GM21723 (cell line): ENCODE results near the gene C2CD2.

Source experiments
- ATAC-seq: cut with Tn5 transposase; IDR thresholded peaks from one replicate; pipeline ENCODE4 v1.9.1; 2021; ENCODE audit warnings: mild to moderate bottlenecking, moderate library complexity; ENCODE audit not compliant: unreplicated experiment

Gene C2CD2

DNA sequence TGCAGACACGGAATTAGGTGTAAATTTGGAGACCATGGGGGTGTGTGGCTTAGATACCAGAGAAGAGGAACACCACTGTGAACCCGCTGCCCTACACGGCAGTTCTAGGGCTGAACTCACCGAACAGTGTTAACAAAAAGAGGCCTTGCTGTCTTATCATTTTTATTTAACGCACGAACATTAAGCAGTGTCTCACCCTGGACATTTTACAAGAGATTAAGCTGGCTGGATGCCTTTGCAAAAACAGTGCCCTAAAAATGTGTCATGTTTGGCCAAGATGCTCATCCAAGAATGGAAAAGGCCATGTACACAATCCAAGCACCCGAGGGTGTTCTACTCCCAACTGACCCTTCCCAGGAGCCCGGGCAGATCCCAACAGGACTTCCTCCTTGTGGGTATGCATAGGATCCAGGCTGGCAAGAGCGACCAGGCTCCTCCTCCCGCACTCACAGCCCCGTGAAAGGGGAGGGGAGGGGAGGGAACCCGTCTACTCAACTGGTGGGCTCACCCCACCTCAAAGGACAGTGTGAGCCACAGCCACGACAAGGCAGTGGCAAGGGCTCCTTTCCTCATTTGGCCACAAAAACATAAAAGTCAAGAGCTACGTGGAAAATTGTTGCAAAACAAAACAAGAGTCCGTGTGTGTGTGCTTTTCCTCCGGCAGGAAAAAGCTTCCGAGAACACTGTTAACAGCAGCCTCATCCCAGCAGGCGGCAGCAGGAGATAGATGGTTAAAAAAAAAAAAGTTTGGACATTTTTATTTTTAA, 20.3 kb downstream of the C2CD2 start:
- no peak for ATAC-seq

DNA sequence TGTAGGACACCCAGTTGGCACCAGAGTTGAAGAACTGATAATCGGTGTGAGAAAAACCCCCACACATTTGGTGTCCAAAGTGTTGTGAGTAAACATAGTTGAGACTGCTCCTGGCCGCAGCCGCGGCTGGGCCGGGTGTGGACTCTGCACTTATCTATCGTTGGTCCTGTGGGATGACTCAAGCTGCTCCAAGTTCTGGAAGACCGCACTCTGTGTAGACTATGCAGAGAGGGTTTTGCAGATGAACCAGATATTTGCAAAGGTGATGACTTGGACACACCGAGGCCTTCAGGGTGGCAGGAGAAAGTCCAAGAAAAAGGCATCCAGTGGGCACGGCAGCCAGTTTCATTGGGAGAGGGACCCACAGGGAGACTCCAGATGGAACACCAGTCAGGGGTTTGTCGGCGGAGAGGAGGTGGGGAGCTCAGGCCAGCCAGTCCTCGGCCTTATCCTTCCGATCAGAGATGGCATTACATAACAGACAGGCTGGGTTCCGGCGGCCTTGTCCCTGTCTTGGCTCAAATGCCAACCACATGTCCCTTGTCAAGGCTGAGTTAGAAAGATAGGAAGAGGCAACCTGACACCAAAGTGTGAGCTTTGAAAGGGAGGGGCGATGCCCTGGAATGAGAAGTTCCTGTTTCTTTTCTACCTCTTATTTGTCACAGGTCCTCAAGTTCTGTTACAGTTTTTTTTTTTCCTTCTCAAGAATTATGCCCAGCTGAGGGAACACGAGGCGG, 21.1 kb downstream of the C2CD2 start:
- ATAC-seq, result no peak

DNA sequence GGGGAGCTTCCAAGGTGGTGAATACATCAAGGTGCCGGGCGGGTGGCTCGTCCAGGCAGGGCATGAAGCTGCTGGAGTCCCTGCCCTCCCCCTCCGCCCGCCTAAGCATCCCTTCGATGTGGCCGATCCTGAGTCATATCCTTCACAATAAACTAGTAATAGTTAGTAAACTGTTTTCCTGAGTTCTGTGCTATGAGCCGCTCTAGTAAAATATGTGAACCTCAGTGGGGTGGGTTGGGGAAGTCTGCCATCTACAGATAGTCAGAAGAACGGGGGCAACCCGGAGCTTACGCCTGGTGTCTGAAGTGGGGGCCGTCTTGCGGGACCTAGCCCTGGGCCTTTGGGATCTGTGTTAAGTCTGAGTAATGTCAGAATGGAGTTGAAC, 21.6 kb downstream of the C2CD2 start:
- no peak for ATAC-seq

- ATAC-seq, result no peak
Observed at GRCh38 chr21:41931041-41931451, 22.8 kb downstream of the C2CD2 start.

DNA sequence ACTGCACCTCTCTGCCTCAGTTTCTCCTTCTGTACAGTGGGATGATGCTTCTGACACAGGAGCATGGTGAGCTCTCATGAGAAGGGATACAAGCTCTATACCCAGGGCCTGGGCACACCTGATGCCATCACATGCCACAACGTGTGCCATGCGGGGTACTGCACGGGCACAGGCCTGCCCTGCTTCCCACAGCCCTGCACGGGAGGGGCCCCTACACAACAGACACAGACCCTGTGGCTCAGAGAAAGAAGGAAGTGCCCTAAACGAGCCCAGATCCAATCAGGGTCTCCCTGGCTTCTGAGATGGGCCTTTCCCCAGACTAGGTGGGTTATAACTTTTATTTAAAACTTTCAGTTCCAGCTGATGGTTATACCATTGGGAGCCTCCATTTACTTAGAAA, 24.6 kb downstream of the C2CD2 start:
- ATAC-seq, result no peak

DNA sequence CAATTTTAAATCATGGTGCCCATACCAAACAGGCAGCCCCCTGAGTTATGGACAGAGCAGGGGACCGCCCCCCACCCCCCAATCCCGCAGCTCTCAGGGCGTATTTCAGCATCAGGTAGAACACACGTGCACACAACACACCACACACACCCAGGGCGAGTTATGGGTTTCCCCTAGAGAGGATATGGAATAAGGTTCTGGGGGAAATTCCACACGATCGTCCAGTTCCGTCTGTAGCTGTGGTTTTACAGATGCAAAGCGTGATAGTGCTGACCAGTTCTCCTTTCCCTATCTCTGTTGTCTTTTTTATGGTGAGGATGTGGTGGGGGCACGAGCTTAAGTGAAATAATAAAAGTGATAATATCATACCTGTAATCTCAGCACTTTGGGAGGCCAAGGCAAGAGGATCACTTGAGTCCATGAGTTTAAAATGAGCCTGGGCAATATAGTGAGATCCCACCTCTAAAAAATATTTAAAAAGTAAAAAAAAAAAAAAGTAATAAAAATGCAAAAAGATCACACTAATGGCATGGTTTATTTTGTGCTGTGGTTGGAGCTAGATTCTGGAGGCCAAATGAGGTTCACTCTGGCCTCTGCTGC, 25.1 kb downstream of the C2CD2 start:
- ATAC-seq, result no peak

- no peak for ATAC-seq
Observed at GRCh38 chr21:41927727-41928409, 25.9 kb downstream of the C2CD2 start.

- ATAC-seq, result no peak
Observed at GRCh38 chr21:41926807-41927171, 27.0 kb downstream of the C2CD2 start.

DNA sequence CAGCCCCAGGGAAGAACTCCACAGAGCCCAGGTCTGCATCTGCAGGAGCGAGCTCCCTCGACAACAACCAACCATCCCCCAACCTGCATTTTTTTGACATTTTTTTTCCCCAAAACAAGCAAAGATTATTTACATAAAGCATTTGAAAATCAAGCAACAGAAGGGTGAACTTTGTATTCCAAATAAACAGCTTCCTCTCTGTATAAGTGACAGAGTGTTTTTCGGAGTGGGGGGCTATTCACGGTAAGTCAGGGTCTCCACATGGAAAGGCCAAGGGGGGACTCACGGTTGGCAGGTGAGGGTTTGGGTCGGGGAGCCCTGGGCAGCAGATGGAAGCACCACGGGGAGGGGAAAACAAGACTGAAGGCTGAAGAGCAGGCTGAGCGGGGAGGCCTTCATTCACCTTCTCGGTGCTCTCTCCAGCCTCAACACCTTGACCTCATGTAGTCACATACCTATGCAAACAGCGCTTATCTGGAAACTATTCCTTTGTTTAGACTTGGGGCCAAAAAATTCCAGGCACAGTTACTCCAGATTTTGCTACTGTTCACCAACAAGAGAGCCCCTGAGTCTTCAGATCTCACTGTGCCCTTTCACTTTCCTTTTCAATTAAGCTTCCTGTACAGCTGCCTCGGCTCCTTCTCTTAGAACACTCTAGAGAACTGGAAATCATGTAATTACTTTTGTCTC, 27.6 kb downstream of the C2CD2 start:
- peak; percentile 42 for ATAC-seq

- ATAC-seq, result no peak
Observed at GRCh38 chr21:41925767-41926116, 28.1 kb downstream of the C2CD2 start.

DNA sequence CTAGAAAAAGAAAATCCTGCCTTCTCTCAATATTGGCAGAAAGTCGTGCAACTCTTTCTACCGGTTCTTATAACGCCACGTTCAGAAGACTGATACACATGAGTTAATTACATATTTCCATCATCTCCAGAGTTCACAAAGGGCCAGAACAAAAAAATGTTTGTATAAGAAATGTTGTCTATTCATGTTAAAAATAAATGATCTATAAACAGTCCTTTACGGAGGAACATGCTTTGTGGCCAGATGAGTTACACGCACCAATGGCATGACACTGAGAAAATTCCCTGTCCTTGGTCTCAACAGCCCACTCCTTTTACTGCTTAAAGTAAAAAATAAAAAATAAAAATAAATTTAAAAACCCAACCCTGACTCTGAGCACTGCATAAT, 29.5 kb downstream of the C2CD2 start:
- ATAC-seq, result no peak

GRCh38 chr21:41923631-41924367, 30.0 kb downstream of the C2CD2 start:
- no peak for ATAC-seq

- ATAC-seq, result no peak
Observed at GRCh38 chr21:41923186-41923585, 30.6 kb downstream of the C2CD2 start.

DNA sequence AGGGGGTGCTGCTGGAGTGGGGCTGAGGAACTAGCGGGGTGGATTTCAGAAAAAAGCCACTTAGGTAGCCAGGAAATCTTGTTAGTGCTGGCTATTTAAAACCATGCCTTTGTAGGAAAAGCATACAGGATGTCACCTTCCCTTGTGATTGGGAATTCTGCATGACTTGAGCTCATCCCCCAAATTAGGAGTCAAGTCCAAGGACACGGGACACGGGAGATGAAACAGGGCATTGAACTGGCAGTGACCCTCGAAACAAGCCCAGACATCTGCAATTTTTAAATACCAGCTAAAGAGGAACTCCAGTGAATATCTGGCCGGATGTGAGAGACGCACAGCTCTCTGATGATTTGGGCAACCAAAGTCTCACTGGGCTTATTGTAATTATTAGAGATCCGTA, 32.8 kb downstream of the C2CD2 start:
- no peak for ATAC-seq

DNA sequence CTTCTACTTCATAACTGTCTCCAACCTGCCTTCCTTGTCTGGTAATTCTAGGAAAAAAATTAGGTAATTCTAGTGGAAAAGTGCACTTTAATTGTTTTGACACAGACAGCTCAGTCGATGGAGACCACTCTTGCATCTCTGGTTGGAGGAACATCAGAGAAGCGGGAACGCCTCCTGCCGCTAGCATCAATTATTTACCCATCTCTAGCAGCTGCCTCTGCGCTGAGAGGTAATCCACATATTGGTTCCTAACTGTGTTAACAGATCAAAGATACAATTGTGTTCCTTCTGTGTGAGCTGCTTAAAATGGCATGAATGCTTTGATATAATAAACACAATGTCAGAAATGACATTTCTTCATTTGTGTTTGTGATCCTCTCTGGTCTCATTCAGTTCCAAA, 33.3 kb downstream of the C2CD2 start:
- ATAC-seq, result no peak

DNA sequence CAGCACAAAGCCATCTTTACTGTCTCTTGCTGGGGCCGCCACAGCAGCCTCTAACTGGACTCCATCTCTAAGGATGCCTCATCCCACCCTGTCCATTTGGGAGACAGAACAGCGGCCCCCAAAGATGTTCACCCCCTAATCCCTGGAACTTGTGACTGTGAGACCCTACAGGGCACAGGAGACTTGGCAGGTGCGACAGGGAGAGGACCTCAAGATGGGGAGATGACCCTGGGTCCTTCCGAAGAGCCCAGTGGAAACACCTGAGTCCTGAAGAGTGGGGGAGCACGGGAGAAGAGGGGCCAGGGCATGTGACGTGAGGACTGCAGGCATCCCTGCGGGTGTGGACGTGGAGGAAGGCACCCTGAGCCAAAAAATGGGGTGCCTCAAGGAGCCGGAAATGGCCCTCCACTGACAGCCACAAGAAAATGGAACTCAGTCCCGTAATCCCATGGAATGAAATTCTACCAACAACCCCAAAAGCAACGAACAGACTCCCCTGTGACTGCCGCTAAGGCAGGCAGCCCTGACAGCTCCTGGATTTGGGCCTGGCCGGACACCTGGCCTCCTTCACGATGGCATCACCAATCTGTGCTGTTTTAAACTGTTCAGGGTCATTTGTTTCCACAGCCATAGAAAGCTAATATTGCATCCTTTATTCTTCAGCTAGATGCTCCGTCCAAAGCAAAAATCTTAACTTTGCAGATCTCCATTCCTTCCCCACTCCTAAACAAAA, 34.0 kb downstream of the C2CD2 start:
- ATAC-seq, result no peak

DNA sequence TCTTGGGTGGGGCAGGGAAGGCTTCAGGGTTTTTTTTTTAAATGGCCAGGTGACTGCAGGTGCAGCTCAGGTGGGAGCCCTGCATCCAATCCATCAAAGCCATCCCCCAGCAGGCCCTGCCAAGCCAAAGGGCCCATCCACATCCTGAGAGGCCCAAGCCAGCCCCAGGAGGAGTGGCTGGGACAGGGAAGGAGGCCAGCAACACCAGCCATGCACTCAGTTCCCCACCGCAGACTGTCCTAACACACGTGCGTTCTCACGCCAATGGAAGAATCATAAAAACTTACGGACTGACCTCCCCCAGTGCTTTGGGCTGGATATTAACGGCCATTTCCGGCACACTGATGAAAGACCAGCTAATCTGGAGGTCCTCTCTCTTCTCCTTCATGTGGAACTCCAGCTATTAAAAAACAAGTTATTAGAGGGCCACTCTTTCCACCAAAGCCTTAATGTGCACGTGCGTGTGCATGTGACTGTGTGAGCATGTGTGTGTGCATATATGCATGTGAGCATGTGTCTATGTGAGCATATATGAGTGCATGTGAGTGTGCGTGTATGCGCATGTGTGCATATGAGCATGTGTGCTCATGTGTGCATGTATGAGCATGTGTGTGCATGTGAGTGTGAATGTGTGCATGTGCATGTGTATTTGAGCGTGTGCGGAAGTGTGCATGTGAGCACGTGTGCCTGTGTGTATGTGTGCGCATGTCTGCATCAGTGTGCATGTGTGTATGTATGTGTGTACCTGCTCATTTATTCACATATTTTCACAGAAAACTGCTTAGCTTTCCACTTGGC, 35.1 kb downstream of the C2CD2 start:
- no peak for ATAC-seq

DNA sequence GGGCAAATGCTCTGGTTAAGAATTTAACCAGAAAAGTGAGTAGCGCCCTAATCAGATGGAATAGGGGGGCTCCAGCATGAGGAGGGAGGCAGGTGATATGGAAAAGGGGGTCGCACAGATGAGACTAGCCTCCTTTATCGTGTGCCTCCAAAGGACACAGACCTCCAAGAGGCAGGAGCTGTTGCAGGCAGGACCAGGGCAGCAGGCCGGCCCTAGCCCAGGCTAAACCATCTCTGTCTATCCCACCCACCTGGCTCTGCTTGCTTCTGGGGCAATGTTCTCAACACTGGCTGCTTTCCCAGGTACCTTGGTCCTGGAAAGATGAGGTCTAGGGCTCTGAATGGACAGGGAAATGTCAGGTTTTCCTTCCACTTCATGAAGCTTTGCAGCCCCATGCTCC, 36.3 kb downstream of the C2CD2 start:
- ATAC-seq, result no peak

GRCh38 chr21:41916888-41917433, 36.9 kb downstream of the C2CD2 start:
- no peak for ATAC-seq
